ENCODE results near the gene SMAD3.

SMAD3 gene

DNA sequence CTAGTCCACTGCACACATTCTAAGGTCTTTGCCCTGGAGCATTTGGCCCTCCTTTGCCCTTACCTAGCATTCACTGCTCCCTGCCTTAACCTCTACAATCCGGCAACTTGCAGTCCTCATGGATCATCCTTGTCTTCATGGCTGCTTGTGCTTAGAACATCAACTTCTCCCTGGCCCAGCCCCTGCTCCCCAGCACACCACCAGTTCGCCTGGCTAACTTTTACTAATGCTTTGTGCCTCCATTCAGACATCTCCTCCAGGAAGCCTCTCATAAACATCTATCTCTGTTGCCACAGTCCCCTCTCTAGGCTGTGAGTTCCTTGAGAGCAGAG is 131.9 kb downstream of the SMAD3 start:
- DNase-seq (ENCODE audit: low spot score), result no peak
- TF ChIP-seq, protein P1, sequence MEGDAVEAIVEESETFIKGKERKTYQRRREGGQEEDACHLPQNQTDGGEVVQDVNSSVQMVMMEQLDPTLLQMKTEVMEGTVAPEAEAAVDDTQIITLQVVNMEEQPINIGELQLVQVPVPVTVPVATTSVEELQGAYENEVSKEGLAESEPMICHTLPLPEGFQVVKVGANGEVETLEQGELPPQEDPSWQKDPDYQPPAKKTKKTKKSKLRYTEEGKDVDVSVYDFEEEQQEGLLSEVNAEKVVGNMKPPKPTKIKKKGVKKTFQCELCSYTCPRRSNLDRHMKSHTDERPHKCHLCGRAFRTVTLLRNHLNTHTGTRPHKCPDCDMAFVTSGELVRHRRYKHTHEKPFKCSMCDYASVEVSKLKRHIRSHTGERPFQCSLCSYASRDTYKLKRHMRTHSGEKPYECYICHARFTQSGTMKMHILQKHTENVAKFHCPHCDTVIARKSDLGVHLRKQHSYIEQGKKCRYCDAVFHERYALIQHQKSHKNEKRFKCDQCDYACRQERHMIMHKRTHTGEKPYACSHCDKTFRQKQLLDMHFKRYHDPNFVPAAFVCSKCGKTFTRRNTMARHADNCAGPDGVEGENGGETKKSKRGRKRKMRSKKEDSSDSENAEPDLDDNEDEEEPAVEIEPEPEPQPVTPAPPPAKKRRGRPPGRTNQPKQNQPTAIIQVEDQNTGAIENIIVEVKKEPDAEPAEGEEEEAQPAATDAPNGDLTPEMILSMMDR (IDR thresholded peaks at IDR 0.05; ENCODE audit: extremely low read depth, insufficient read depth, missing control alignments), result no peak
- in situ Hi-C loops (cut with MboI; ENCODE audit: low pct_unique_long_range_greater_than_20kb, low sequenced_read_pairs, unreplicated experiment), result no loop called here

DNA sequence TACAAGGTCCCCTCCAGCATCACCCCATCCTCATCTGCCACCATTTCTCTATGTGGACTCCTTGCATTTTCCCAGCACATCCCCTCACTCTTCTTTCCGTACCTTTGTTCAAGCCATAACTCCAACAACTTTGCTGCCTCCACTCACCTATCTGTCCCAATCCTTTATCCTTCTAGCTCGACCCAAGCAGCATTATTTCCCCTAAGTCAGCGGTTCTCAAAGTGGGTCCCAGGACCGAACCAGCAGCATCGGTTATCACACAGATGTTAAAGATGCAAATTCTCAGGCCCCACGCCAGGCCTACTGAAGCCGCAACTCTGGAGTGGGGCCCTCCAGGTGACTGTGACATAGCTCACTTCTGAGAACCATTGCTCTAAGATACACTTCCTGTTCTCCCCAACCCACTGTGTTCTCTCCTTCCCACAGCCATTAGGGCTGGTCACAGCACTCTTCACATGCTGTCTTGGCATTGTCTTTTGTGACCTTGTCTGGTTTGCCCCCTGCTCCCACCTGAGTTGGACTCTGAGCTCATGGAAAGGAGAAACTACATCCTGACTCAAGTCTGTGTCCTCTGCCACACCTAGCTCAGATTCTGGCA is 132.9 kb downstream of the SMAD3 start:
- DNase-seq (ENCODE audit: low spot score), result no peak

DNA sequence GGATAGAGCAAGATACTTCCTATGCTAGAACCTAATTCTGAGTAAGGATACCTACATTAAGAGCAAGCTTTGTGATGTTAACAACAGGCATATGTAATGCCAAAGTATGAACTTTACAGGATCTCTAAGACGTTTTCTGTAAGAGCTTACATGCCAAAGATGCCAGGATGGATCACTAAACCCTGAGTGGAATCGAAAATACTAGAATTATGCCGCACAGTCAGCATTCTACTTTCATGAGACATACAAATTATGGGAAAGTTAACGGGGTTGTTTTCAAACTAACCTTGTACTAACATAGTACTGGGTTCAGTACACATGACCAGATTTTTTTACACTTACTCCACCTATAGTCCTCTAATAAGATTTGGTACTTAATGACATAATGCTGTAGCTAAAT is 134.0 kb downstream of the SMAD3 start:
- TF ChIP-seq, protein P1 (IDR thresholded peaks at IDR 0.05; ENCODE audit: extremely low read depth, insufficient read depth, missing control alignments), result no peak
- in situ Hi-C loops (cut with MboI; ENCODE audit: low pct_unique_long_range_greater_than_20kb, low sequenced_read_pairs, unreplicated experiment), result no loop called here
- no peak for DNase-seq (ENCODE audit: low spot score)

More for the DNA sequence above, 132.9 kb downstream of the SMAD3 start:
- TF ChIP-seq, protein P1 (IDR thresholded peaks at IDR 0.05; ENCODE audit: extremely low read depth, insufficient read depth, missing control alignments), result no peak
- in situ Hi-C loops (cut with MboI; ENCODE audit: low pct_unique_long_range_greater_than_20kb, low sequenced_read_pairs, unreplicated experiment), result no loop called here

DNA sequence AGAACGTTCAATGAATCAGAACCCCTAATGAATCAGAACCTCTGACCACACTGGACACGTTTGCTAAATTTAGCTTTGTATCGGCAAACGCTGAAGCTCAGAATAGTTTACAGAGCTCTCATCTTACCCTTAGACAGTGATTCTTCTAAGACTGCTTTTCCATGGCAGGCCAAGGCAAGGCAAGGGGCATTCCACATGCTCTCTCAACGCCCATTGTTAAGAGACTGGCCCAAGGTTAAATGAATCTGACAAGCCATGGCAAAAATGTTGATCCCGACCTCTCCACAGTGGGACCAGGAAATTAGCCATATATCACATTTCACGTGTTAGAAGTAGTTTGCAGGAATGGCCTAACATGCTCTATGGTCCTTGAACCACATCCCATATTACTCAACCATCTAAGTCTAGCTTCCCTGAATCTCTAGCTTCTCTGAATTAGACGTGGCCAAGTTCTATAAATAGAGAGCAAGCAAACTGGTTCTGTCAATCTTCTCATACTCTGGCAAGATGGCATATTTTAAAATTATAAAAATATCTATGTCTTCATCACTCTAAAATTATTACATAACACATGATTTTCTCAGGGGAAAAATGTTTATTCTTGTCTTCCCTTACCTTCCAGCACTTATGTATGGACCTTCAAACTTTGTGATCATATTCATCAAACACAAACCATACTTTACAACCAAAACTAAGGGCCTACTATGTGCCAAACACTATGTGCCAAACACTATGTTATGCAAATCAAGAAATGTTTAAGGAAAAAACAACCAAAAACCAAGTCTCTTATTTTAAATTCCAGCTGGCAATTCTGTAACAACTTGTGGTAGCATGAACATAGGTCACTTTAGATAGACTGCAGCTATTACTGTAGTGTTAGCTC is 134.7 kb downstream of the SMAD3 start:
- in situ Hi-C loops (cut with MboI; ENCODE audit: low pct_unique_long_range_greater_than_20kb, low sequenced_read_pairs, unreplicated experiment), result loop anchor here (10.0 kb wide), 1 partner anchor 245 kb away; no protein-coding TSS in a partner anchor
- no peak for DNase-seq (ENCODE audit: low spot score)
- TF ChIP-seq, protein P1 (IDR thresholded peaks at IDR 0.05; ENCODE audit: extremely low read depth, insufficient read depth, missing control alignments), result no peak

DNA sequence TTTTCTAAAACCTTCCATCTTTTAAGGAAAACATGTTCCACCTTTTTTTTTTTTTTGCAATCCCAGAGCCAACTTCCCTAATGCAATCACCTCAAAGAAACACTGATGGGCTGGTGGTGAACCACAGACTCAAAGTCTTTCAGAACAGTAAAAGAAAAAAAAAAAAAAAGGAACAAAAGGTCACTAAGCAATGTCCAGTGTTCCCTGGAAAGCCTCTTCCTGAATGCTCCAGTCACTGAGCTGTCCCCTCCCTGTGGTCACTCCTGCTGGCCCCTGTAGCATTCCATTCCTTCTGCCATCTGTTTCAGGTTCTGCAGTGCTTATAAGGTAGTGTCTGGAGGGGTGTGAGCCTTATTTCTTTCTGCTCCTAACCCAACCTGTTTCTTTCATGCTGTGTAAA is 135.7 kb downstream of the SMAD3 start:
- TF ChIP-seq, protein P1 (IDR thresholded peaks at IDR 0.05; ENCODE audit: extremely low read depth, insufficient read depth, missing control alignments), result no peak
- DNase-seq (ENCODE audit: low spot score), result no peak
- in situ Hi-C loops (cut with MboI; ENCODE audit: low pct_unique_long_range_greater_than_20kb, low sequenced_read_pairs, unreplicated experiment), result loop anchor here (10.0 kb wide), 1 partner anchor 246 kb away; no protein-coding TSS in a partner anchor

DNA sequence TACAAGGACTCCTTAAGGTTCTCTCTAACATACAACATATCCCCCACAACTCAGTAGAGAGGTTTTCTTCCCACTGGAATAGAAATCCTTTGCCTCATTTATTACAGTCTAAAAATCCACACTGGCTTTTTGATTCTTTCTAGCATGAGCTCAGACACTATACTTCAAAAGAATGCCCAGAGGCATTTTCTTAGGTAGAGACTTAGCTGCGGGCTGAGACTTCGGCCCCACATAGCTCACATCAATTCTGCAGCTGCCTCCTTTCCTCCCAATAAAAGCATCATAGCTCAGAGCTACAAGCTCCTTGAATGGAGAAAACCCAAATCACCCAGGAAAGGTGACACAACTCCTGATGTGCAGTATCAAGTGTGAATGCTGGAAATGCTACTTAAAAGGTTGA is 136.7 kb downstream of the SMAD3 start:
- DNase-seq (ENCODE audit: low spot score), result no peak
- TF ChIP-seq, protein P1 (IDR thresholded peaks at IDR 0.05; ENCODE audit: extremely low read depth, insufficient read depth, missing control alignments), result no peak
- in situ Hi-C loops (cut with MboI; ENCODE audit: low pct_unique_long_range_greater_than_20kb, low sequenced_read_pairs, unreplicated experiment), result loop anchor here (10.0 kb wide), 1 partner anchor 247 kb away; no protein-coding TSS in a partner anchor
